SU-DHL-6 (cell line): ENCODE measurements around the gene C19orf81.

Experiments
- H2AFZ ChIP-seq: fragments of 200-600 bp; sonication (generic); 2 replicates; pipeline ENCODE4 v1.6.1; 2014; ENCODE audit warnings: low read depth, mild to moderate bottlenecking, moderate library complexity, mixed read lengths, antibody characterized with exemption, low read length; ENCODE audit not compliant: severe bottlenecking
- H3F3A ChIP-seq: fragments of 200-600 bp; shearing (Covaris generic); 2 replicates; pipeline ENCODE4 v1.6.0; 2016; ENCODE audit warnings: antibody characterized with exemption, mild to moderate bottlenecking; ENCODE audit not compliant: insufficient read depth
- H3K27ac ChIP-seq: fragments of 200-600 bp; sonication (generic); 2 replicates; pipeline ENCODE4 v1.5.1; 2016; ENCODE audit warnings: low read depth, mild to moderate bottlenecking, low read length, moderate library complexity, mixed read lengths
- H3K27me3 ChIP-seq: fragments of 200-600 bp; sonication (generic), shearing (Covaris generic); 2 replicates; pipeline ENCODE4 v1.6.0; 2014; ENCODE audit warnings: mild to moderate bottlenecking, low read length
- H3K36me3 ChIP-seq: fragments of 200-600 bp; sonication (generic); 2 replicates; pipeline ENCODE4 v1.6.1; 2014; ENCODE audit warnings: mild to moderate bottlenecking, low read length, mixed read lengths
- H3K4me2 ChIP-seq: fragments of 300-600, 200-600 bp; shearing (Covaris generic), sonication (generic); 2 replicates; pipeline ENCODE4 v1.6.0; 2014; ENCODE audit warnings: low read length, low read depth, mild to moderate bottlenecking; ENCODE audit not compliant: poor library complexity, severe bottlenecking
- H3K4me3 ChIP-seq: fragments of 200-600 bp; sonication (generic); 2 replicates; pipeline ENCODE4 v1.5.1; 2014; ENCODE audit warnings: antibody characterized with exemption, low read length, mild to moderate bottlenecking, mixed read lengths; ENCODE audit not compliant: insufficient read depth, poor library complexity, severe bottlenecking
- H3K79me2 ChIP-seq: fragments of 200-600 bp; sonication (generic); 2 replicates; pipeline ENCODE4 v1.6.1; 2014; ENCODE audit warnings: mild to moderate bottlenecking, low read length, moderate library complexity; ENCODE audit not compliant: insufficient read depth
- H3K9ac ChIP-seq: fragments of 200-600 bp; sonication (generic); 2 replicates; pipeline ENCODE4 v1.7.0; 2014; ENCODE audit warnings: mild to moderate bottlenecking, low read length
- H3K9me2 ChIP-seq: fragments of 200-600 bp; sonication (generic); replicated peaks from 2 replicates; pipeline ENCODE4 v1.6.1; 2014; ENCODE audit warnings: low read length; ENCODE audit not compliant: insufficient read depth
- H3K9me3 ChIP-seq: fragments of 200-600 bp; sonication (generic); 2 replicates; pipeline ENCODE4 v1.6.1; 2014; ENCODE audit warnings: low read length, mixed read lengths; ENCODE audit not compliant: insufficient read depth
- H4K20me1 ChIP-seq: fragments of 200-600 bp; sonication (generic); 2 replicates; pipeline ENCODE4 v1.6.1; 2014; ENCODE audit warnings: low read depth, mild to moderate bottlenecking, antibody characterized with exemption, low read length, moderate library complexity, mixed read lengths
- EZH2phosphoT487 ChIP-seq: fragments of 200-600 bp; sonication (generic), shearing (Covaris generic); conservative IDR thresholded peaks from 2 replicates; pipeline ENCODE4 v1.6.1; 2018; ENCODE audit warnings: mild to moderate bottlenecking, antibody characterized with exemption, low read length, moderate library complexity, mixed read lengths
- TF ChIP-seq, protein P1 (sequence below): fragments of 200-600 bp; sonication (generic); IDR thresholded peaks from one replicate; pipeline ENCODE4 v1.5.1; 2017; ENCODE audit warnings: antibody characterized with exemption, mild to moderate bottlenecking, low read length, moderate library complexity; ENCODE audit not compliant: insufficient read depth, poor library complexity, severe bottlenecking

Gene C19orf81

DNA sequence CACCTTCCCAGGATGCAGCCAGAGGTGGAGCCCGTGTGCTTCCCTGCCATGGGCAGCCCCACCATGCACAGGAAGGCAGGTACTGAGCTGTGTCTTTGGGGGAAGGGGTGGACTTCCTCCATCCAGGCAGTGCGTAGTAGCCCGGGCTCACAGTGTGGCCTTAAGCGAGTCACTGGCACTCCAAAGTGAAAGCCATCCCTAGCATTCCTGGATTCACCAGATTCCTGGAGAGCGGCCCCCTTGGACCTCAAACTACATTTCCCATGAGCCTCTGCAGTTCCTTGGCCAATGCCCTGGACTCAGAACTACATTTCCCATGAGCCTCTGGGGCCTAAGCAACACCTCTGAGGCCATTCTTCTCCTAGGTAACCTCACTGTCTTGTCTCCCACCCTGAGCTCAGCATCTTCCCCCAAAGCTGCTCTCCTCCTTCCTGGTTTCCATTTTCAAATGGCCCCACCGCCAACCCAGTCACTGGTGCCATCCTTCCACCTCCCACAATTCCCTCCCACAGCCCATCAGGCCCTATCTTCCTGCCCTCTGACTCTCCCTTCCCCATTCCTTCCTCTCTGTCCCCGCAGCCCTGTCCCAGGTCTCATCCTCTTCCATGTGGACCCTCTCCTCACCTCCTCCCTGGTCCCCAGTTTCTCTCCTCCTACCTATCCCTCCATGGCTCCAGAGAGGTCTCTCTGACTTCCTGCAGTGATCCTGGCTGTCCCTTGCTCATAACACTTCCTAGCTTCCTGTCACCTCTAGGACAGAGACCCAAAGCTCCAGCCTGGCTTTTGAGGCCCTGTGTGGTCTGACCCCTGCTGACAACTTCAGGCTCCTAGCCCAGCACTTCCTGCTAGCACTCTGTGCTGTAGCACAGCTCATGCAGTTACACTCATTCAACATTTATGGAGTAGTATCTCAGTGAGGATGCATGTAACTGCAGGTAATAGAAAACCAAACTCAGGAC, at the start of gene C19orf81:
Gene C19orf81, plus strand, starts transcription at position 13 of the 959 bp plus-strand sequence. Its CDS starts 0 bp downstream, at position 13.
- Histone ChIP-seq H3K4me3 (no peak within 1 kb of the TSS), H3K36me3 (no peaks in the 10 kb centered on the region), H4K20me1 (no peaks in the 10 kb centered on the region), H3K4me2 (no peak within 1 kb of the TSS), H2AFZ (no peak within 1 kb of the TSS), H3K27ac (no peak within 1 kb of the TSS), H3K27me3 (no peaks in the 10 kb centered on the region), H3K79me2 (no peaks in the 10 kb centered on the region), H3F3A (no peaks in the 10 kb centered on the region), H3K9me2 (no peaks in the 10 kb centered on the region), H3K9me3 (no peaks in the 10 kb centered on the region), H3K9ac (no peak within 1 kb of the TSS)
- no peak for TF ChIP-seq EZH2phosphoT487

DNA sequence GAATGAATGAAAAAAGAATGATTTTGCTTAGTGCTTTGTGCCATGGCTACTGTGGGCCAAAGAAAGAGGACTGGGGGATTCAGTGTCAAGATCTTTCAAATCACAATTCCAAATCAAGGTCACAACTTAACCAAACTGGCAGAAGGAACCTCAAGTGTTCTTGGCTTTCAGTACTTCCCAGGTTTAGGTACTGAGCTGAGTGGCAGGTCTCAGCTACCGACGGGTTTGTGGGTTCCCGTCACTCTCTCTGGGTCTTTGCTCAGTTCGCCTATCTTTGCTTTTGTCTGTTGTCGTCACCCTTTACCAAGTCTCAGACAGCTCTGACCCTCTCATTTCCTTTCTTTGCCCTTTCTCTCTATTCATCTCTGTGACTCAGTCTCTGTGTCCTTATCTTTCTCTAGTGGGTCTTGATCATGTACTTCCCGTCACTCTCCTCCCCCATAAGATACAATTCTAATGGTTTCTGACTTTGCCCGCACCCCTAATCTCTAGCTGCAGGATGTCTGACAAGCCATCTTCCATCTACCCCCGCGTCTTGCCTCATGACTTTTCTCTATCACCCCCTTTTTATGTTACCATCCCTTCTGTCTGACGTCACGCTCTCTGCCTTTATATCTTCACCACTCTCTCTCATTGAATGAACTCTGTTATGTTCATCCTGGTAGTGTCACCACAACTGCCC, 47.7 kb upstream of the C19orf81 start:
- no peak overlapping the region for H3K27ac ChIP-seq
- H3K27me3 ChIP-seq, result no peaks in the 10 kb centered on the region
- TF ChIP-seq EZH2phosphoT487, result no peak
- TF ChIP-seq, protein P1, sequence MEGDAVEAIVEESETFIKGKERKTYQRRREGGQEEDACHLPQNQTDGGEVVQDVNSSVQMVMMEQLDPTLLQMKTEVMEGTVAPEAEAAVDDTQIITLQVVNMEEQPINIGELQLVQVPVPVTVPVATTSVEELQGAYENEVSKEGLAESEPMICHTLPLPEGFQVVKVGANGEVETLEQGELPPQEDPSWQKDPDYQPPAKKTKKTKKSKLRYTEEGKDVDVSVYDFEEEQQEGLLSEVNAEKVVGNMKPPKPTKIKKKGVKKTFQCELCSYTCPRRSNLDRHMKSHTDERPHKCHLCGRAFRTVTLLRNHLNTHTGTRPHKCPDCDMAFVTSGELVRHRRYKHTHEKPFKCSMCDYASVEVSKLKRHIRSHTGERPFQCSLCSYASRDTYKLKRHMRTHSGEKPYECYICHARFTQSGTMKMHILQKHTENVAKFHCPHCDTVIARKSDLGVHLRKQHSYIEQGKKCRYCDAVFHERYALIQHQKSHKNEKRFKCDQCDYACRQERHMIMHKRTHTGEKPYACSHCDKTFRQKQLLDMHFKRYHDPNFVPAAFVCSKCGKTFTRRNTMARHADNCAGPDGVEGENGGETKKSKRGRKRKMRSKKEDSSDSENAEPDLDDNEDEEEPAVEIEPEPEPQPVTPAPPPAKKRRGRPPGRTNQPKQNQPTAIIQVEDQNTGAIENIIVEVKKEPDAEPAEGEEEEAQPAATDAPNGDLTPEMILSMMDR, result no peak
- no peaks in the 10 kb centered on the region for H4K20me1 ChIP-seq
- no peaks in the 10 kb centered on the region for H3F3A ChIP-seq
- H3K9me3 ChIP-seq, result no peaks in the 10 kb centered on the region
- no peaks in the 10 kb centered on the region for H3K9me2 ChIP-seq
- H3K79me2 ChIP-seq, result no peaks in the 10 kb centered on the region
- H2AFZ ChIP-seq, result no peak overlapping the region
- H3K9ac ChIP-seq, result no peak overlapping the region
- no peaks in the 10 kb centered on the region for H3K36me3 ChIP-seq
- H3K4me3 ChIP-seq, result no peak overlapping the region
- no peak overlapping the region for H3K4me2 ChIP-seq

DNA sequence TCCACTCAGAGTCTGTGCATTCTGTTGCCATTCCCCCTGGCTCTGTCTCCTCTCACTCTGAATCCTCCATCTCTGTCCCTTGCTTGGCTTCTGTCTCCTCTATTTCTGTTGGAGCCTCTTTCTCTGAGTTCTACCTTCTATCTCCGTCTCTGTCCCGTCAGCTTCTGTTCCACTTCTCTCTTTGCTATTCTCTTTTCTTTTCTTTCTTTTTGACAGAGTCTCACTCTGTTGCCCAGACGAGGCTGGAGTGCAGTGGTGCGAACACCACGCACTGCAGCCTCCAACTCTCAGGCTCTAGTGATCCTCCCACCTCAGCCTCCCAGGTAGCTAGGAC, 47.2 kb upstream of the C19orf81 start:
- no peaks in the 10 kb centered on the region for H4K20me1 ChIP-seq
- H3K4me2 ChIP-seq, result no peak overlapping the region
- no peak overlapping the region for H3K9ac ChIP-seq
- no peak for TF ChIP-seq EZH2phosphoT487
- TF ChIP-seq, protein P1, result no peak
- no peak overlapping the region for H3K27ac ChIP-seq
- H3K9me2 ChIP-seq, result no peaks in the 10 kb centered on the region
- H2AFZ ChIP-seq, result no peak overlapping the region
- no peaks in the 10 kb centered on the region for H3K27me3 ChIP-seq
- H3K79me2 ChIP-seq, result no peaks in the 10 kb centered on the region
- H3F3A ChIP-seq, result no peaks in the 10 kb centered on the region
- H3K36me3 ChIP-seq, result no peaks in the 10 kb centered on the region
- no peak overlapping the region for H3K4me3 ChIP-seq
- no peaks in the 10 kb centered on the region for H3K9me3 ChIP-seq
